GM13977 (cell line): ENCODE data around the gene SVOPL.

ENCODE experiments used
- DNase-seq: peaks from one replicate; pipeline ENCODE4 v3.0.0; 2012; ENCODE audit warnings: low spot score
- CTCF ChIP-seq: IDR thresholded peaks from 2 replicates; pipeline ENCODE4 v1.5.1; 2012; ENCODE audit warnings: mild to moderate bottlenecking, control low read depth; ENCODE audit not compliant: insufficient read depth; ENCODE audit errors: extremely low read depth, missing control alignments
- in situ Hi-C: fragments of 300-500 bp; cut with MboI; formaldehyde crosslinking; loops from one replicate; pipeline ENCODE4 v1.12.0; 2022; ENCODE audit warnings: low sequenced_read_pairs, low pct_unique_long_range_greater_than_20kb, mixed read lengths, inconsistent platforms; ENCODE audit not compliant: unreplicated experiment

The SVOPL gene

GRCh38 chr7:138630059-138630610, 71.0 kb downstream of the SVOPL start:
- DNase-seq: no peak
- TF ChIP-seq CTCF: no peak
- in situ Hi-C loops: no loop called here

- DNase-seq: no peak
- in situ Hi-C loops: no loop called here
- no peak for TF ChIP-seq CTCF
Observed at GRCh38 chr7:138627361-138627760, 73.8 kb downstream of the SVOPL start.

GRCh38 chr7:138626846-138627245, 74.3 kb downstream of the SVOPL start:
- no peak for DNase-seq
- in situ Hi-C loops: no loop called here
- no peak for TF ChIP-seq CTCF

- no peak for DNase-seq
- in situ Hi-C loops: no loop called here
- no peak for TF ChIP-seq CTCF
Observed at GRCh38 chr7:138625849-138626230, 75.3 kb downstream of the SVOPL start.

GRCh38 chr7:138625084-138625848, 75.9 kb downstream of the SVOPL start:
- no peak for DNase-seq

GRCh38 chr7:138622841-138623240, 78.3 kb downstream of the SVOPL start:
- DNase-seq: no peak
- in situ Hi-C loops: no loop called here
- no peak for TF ChIP-seq CTCF

More at GRCh38 chr7:138625084-138625848, 75.9 kb downstream of the SVOPL start:
- no peak for TF ChIP-seq CTCF
- in situ Hi-C loops: no loop called here
